ENCODE results near the gene C1orf116. TPM values are rescaled to one million over a fixed set of nuclear protein-coding genes. Genes with fewer than 3 reads are reported as not detected.

C1orf116 gene
- polyA plus RNA-seq, 3 donors = 0.03 to 0.04 TPM; not detected in 1

DNA sequence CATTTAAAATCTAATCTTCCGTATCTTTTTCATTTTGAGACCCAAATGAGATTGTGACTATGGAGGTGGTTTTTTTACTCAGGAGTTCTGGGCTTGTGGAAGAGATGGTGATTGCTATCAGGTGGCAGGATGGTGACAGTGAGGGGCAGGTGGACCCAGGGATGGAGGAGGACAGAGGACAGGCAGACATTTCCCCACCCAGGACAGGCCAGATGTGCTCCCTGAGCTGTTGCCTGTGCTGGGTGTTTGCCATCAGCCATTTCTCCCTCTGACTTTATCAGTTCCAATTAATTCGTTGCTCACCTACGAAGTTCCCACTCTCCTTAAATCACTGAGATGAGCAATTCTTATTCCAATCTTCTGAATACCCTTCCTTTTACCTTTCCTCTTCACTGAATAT lies 26.5 kb downstream of the C1orf116 start:
- Mint-ChIP-seq H3K4me1 (peaks cover 2% of the 10 kb centered on the region), H3K4me3 (no peak overlapping the region), H3K27me3 (ENCODE audit: low read depth in 3 of 3) (peaks cover 2 to 11% (median 2%) of the 10 kb centered on the region in 3 donors), H3K9me3 (peaks cover 0 to 3% (median 0%) of the 10 kb centered on the region in 7 donors), H3K36me3 (no peaks in the 10 kb centered on the region), H3K27ac (no peak overlapping the region)
- intact Hi-C loops (cut with micrococcal nuclease) = no loop called here
- no peaks in the 10 kb centered on the region for H3K9me3 ChIP-seq (replicated peaks in 1 of 2; ENCODE audit: control insufficient read depth in 1 of 2, insufficient read depth in 1 of 2, low read length in 2 of 2)
- H3K4me3 ChIP-seq (replicated peaks in 1 of 3; ENCODE audit: low read depth in 2 of 3, low read length in 3 of 3) = no peak overlapping the region
- no peak overlapping the region for H2AFZ ChIP-seq (ENCODE audit: insufficient read depth, low read depth, low read length, poor library complexity, severe bottlenecking)
- no peaks in the 10 kb centered on the region for H3K79me2 ChIP-seq (ENCODE audit: insufficient read depth, low read length)
- H3K27ac ChIP-seq (ENCODE audit: low read depth in 1 of 2, low read length in 2 of 2) = no peak overlapping the region
- DNase-seq = no peak
- H3K27me3 ChIP-seq (ENCODE audit: control insufficient read depth in 2 of 2, insufficient read depth in 2 of 2, low read length in 2 of 2) = no peaks in the 10 kb centered on the region
- H3K4me1 ChIP-seq (ENCODE audit: control insufficient read depth in 1 of 2, insufficient read depth in 2 of 2, low read length in 2 of 2) = no peaks in the 10 kb centered on the region
- no peak overlapping the region for H3K4me2 ChIP-seq (replicated peaks; ENCODE audit: extremely low read depth, low read length, poor library complexity, severe bottlenecking)
- H3K9ac ChIP-seq (ENCODE audit: insufficient read depth, low read length, poor library complexity, severe bottlenecking) = no peak overlapping the region
- TF ChIP-seq, protein P1, sequence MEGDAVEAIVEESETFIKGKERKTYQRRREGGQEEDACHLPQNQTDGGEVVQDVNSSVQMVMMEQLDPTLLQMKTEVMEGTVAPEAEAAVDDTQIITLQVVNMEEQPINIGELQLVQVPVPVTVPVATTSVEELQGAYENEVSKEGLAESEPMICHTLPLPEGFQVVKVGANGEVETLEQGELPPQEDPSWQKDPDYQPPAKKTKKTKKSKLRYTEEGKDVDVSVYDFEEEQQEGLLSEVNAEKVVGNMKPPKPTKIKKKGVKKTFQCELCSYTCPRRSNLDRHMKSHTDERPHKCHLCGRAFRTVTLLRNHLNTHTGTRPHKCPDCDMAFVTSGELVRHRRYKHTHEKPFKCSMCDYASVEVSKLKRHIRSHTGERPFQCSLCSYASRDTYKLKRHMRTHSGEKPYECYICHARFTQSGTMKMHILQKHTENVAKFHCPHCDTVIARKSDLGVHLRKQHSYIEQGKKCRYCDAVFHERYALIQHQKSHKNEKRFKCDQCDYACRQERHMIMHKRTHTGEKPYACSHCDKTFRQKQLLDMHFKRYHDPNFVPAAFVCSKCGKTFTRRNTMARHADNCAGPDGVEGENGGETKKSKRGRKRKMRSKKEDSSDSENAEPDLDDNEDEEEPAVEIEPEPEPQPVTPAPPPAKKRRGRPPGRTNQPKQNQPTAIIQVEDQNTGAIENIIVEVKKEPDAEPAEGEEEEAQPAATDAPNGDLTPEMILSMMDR (IDR thresholded peaks at IDR 0.05) = no peak
- H3K36me3 ChIP-seq (replicated peaks in 1 of 2; ENCODE audit: control insufficient read depth in 1 of 2, insufficient read depth in 2 of 2, low read length in 2 of 2) = no peaks in the 10 kb centered on the region
- H4K20me1 ChIP-seq (ENCODE audit: insufficient read depth, low read length) = no peaks in the 10 kb centered on the region
- WGBS (ENCODE audit: insufficient coverage) = 100% methylated on average over 1 of the region's 3 CpGs

DNA sequence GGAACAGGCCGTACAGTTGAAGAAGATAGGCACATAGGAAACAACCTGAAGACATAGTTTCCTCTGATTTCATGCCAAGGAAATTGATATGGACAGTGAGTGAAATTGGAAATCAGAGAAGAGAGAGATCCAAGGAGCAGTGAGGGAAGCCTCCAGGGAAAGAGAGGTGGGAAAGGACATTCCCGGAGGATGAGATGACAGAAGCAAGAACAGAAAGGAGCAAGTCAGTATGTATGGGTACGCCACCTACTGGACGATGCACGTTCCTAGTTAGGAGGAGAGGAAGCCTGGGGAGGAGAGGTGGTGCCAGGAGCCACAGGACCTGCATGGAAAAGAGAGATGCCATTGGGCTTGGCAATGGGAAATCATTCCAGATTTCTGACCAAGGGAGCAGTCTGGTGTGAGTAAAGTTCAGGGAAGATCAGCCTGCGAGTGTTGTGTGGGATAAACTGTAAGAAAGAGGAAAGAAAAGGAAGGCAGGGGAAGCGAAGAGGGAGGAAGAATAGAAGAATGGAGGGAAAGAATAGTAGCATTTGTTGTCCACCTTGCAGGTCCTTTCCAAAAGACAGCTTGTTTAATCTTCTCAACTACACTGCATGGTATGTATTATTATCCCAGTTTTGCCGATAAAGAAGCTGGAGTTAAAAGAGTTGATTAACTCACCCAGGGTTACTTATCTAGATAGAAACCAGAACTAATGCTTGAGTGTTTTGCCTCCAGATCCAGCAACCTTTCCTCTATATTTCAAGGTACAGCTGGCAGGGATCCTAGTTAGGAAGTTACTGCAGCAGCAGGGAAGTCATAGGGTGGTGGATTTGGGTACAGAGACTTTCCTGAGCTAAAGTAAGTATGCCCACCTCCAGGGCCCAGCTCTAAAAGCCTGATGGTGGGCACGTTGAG lies 27.4 kb downstream of the C1orf116 start:
- no peaks in the 10 kb centered on the region for H3K36me3 Mint-ChIP-seq

More for the DNA sequence above, 27.4 kb downstream of the C1orf116 start:
- no peak overlapping the region for H3K27ac ChIP-seq (ENCODE audit: low read depth in 1 of 2, low read length in 2 of 2)
- peaks cover 2% of the 10 kb centered on the region for H3K4me1 Mint-ChIP-seq
- H3K4me2 ChIP-seq (replicated peaks; ENCODE audit: extremely low read depth, low read length, poor library complexity, severe bottlenecking) = no peak overlapping the region
- no peaks in the 10 kb centered on the region for H3K9me3 ChIP-seq (replicated peaks in 1 of 2; ENCODE audit: control insufficient read depth in 1 of 2, insufficient read depth in 1 of 2, low read length in 2 of 2)
- H3K9me3 Mint-ChIP-seq = peaks cover 0 to 3% (median 0%) of the 10 kb centered on the region in 7 donors
- peaks cover 2 to 12% (median 4%) of the 10 kb centered on the region in 3 donors for H3K27me3 Mint-ChIP-seq (ENCODE audit: low read depth in 3 of 3)
- no peaks in the 10 kb centered on the region for H3K27me3 ChIP-seq (ENCODE audit: control insufficient read depth in 2 of 2, insufficient read depth in 2 of 2, low read length in 2 of 2)
- no peak overlapping the region for H3K4me3 ChIP-seq (replicated peaks in 1 of 3; ENCODE audit: low read depth in 2 of 3, low read length in 3 of 3)
- DNase-seq = peak; percentile 27 to 50 (median 32)
- 29% methylated on average over 5 of the region's 9 CpGs for WGBS (ENCODE audit: insufficient coverage)
- H4K20me1 ChIP-seq (ENCODE audit: insufficient read depth, low read length) = no peaks in the 10 kb centered on the region
- H3K4me1 ChIP-seq (ENCODE audit: control insufficient read depth in 1 of 2, insufficient read depth in 2 of 2, low read length in 2 of 2) = no peaks in the 10 kb centered on the region
- no peaks in the 10 kb centered on the region for H3K36me3 ChIP-seq (replicated peaks in 1 of 2; ENCODE audit: control insufficient read depth in 1 of 2, insufficient read depth in 2 of 2, low read length in 2 of 2)
- TF ChIP-seq, protein P1 (IDR thresholded peaks at IDR 0.05) = peak; percentile 82
- no peak overlapping the region for H3K9ac ChIP-seq (ENCODE audit: insufficient read depth, low read length, poor library complexity, severe bottlenecking)
- no peaks in the 10 kb centered on the region for H3K79me2 ChIP-seq (ENCODE audit: insufficient read depth, low read length)
- H3K27ac Mint-ChIP-seq = no peak overlapping the region
- H3K4me3 Mint-ChIP-seq = peak overlapping the region; percentile 47 to 69
- H2AFZ ChIP-seq (ENCODE audit: insufficient read depth, low read depth, low read length, poor library complexity, severe bottlenecking) = no peak overlapping the region
- intact Hi-C loops (cut with micrococcal nuclease) = no loop called here
